H1 (cell line): ENCODE data around the gene ZMIZ1. TPM values are rescaled to one million over a fixed set of nuclear protein-coding genes. Genes with fewer than 3 reads are reported as not detected.
A peak's percentile ranks its signal among the peaks of the same experiment; 100 is the strongest.

Source experiments
- CTCF ChIA-PET: fragments of 300-600 bp; sonication (Branson Sonifier 250); formaldehyde crosslinking; loops from one replicate; lab custom pipeline; 2021; ENCODE audit not compliant: partially characterized antibody; lab: Charles Lee
- POLR2A ChIA-PET: fragments of 300-600 bp; sonication (Branson Sonifier 250); formaldehyde crosslinking; loops from one replicate; lab custom pipeline; 2021; ENCODE audit warnings: inconsistent platforms; ENCODE audit not compliant: partially characterized antibody; lab: Charles Lee
- DNase-seq, 2 experiments: peaks; one replicate each; pipeline versions ENCODE4 v3.0.0 to v3.0.0-alpha.2; 2010 to 2022; ENCODE audit warnings: low spot score in 2 of 2, low read depth in 1 of 2, mixed read lengths in 1 of 2
- FAIRE-seq: peaks from 2 replicates; lab custom pipeline; 2011; peaks lifted over from hg19 to GRCh38; lab: Jason Lieb, UNC
- H2AFZ ChIP-seq: 2 replicates; pipeline ENCODE4 v1.8.1; 2012; ENCODE audit warnings: low read length, inconsistent platforms
- H2AK5ac ChIP-seq: 2 replicates; pipeline ENCODE4 v1.6.1; 2013; ENCODE audit warnings: low read depth, low read length
- H2BK120ac ChIP-seq: replicated peaks from 2 replicates; pipeline ENCODE3; 2013; ENCODE audit warnings: low read depth, low read length, inconsistent platforms
- H2BK12ac ChIP-seq: 2 replicates; pipeline ENCODE4 v1.6.1; 2013; ENCODE audit warnings: low read depth, low read length
- H2BK15ac ChIP-seq: 2 replicates; pipeline ENCODE4 v1.6.1; 2013; ENCODE audit warnings: low read length
- H2BK20ac ChIP-seq: 2 replicates; pipeline ENCODE4 v1.6.1; 2013; ENCODE audit warnings: low read length
- H2BK5ac ChIP-seq: 2 replicates; pipeline ENCODE4 v1.6.1; 2013; ENCODE audit warnings: low read depth, low read length
- H3K14ac ChIP-seq: 2 replicates; pipeline ENCODE4 v1.6.1; 2013; ENCODE audit warnings: inconsistent platforms; ENCODE audit not compliant: insufficient read length
- H3K18ac ChIP-seq: 2 replicates; pipeline ENCODE4 v1.6.1; 2013; ENCODE audit warnings: low read length; ENCODE audit errors: extremely low read depth
- H3K23ac ChIP-seq: 2 replicates; pipeline ENCODE4 v1.6.1; 2013; ENCODE audit warnings: inconsistent platforms; ENCODE audit not compliant: insufficient read length
- H3K23me2 ChIP-seq: 2 replicates; pipeline ENCODE4 v1.6.1; 2013; ENCODE audit warnings: low read depth, low read length
- H3K27ac ChIP-seq: 2 replicates; pipeline ENCODE4 v1.6.1; 2011; ENCODE audit warnings: low read depth, low read length, inconsistent platforms
- H3K27me3 ChIP-seq, 4 experiments: replicated peaks in 1 of 4; 1 replicate in 1 of 4; 2 replicates in 3 of 4; pipeline versions ENCODE4 v1.6.1 to v1.8.1; 2011 to 2013; ENCODE audit warnings: low read length in 3 of 4, mild to moderate bottlenecking in 3 of 4, inconsistent platforms in 2 of 4, mixed read lengths in 2 of 4, moderate library complexity in 1 of 4; ENCODE audit not compliant: control insufficient read depth in 3 of 4, insufficient read depth in 3 of 4; ENCODE audit errors: extremely low read depth in 1 of 4
- H3K36me3 ChIP-seq, 4 experiments: 2 replicates each; pipeline versions ENCODE4 v1.6.1 to v1.8.1; 2011 to 2013; ENCODE audit warnings: mild to moderate bottlenecking in 4 of 4, low read length in 3 of 4, moderate library complexity in 2 of 4, control low read depth in 1 of 4, inconsistent platforms in 1 of 4; ENCODE audit not compliant: insufficient read depth in 4 of 4, control insufficient read depth in 2 of 4
- H3K4ac ChIP-seq: replicated peaks from 2 replicates; pipeline ENCODE3; 2013; ENCODE audit warnings: low read length, low read depth, mixed read lengths, inconsistent platforms; ENCODE audit not compliant: insufficient read length
- H3K4me1 ChIP-seq, 4 experiments: replicated peaks in 1 of 4; 1 replicate in 1 of 4; 2 replicates in 3 of 4; pipeline versions ENCODE4 v1.6.1 to v1.8.1; 2011 to 2013; ENCODE audit warnings: low read length in 3 of 4, inconsistent platforms in 2 of 4, mixed read lengths in 1 of 4; ENCODE audit not compliant: insufficient read depth in 4 of 4, control insufficient read depth in 3 of 4
- H3K4me2 ChIP-seq, 2 experiments: 2 replicates each; pipeline versions ENCODE4 v1.6.1 to v1.8.1; 2011 to 2013; ENCODE audit warnings: low read depth in 2 of 2, low read length in 2 of 2, control low read depth in 1 of 2, inconsistent platforms in 1 of 2, mild to moderate bottlenecking in 1 of 2; ENCODE audit not compliant: insufficient read depth in 1 of 2
- H3K4me3 ChIP-seq, 4 experiments: fragments of 200-600, 300-600 bp in 1 of 4; sonication (generic), shearing (Covaris generic), sonication (Bioruptor Twin) in 1 of 4; 2 replicates each; pipeline versions ENCODE4 v1.5.1 to v1.8.1; 2011 to 2016; ENCODE audit warnings: low read length in 4 of 4, low read depth in 3 of 4, control low read depth in 2 of 4, inconsistent platforms in 2 of 4, mild to moderate bottlenecking in 2 of 4, mixed read lengths in 1 of 4, moderate library complexity in 1 of 4; ENCODE audit not compliant: insufficient read depth in 2 of 4; ENCODE audit errors: extremely low read depth in 1 of 4
- H3K56ac ChIP-seq: replicated peaks from 2 replicates; pipeline ENCODE3; 2013; ENCODE audit warnings: low read depth, mild to moderate bottlenecking, mixed read lengths, low read length, inconsistent platforms; ENCODE audit not compliant: insufficient read length
- H3K79me1 ChIP-seq: 2 replicates; pipeline ENCODE4 v1.6.1; 2013; ENCODE audit warnings: low read depth, low read length, control low read depth
- H3K79me2 ChIP-seq, 2 experiments: 2 replicates each; pipeline versions ENCODE4 v1.6.1 to v1.8.1; 2012 to 2013; ENCODE audit warnings: low read length in 2 of 2, mild to moderate bottlenecking in 2 of 2, inconsistent platforms in 1 of 2; ENCODE audit not compliant: insufficient read depth in 2 of 2, control insufficient read depth in 1 of 2
- H3K9ac ChIP-seq, 4 experiments: replicated peaks in 1 of 4; 1 replicate in 1 of 4; 2 replicates in 3 of 4; pipeline versions ENCODE4 v1.6.1 to v1.8.1; 2011 to 2013; ENCODE audit warnings: low read depth in 3 of 4, low read length in 3 of 4, control low read depth in 2 of 4, mild to moderate bottlenecking in 2 of 4, moderate library complexity in 2 of 4, inconsistent platforms in 1 of 4; ENCODE audit errors: extremely low read depth in 1 of 4
- H3K9me3 ChIP-seq, 2 experiments: 2 replicates each; pipeline versions ENCODE4 v1.6.1 to v1.8.1; 2012 to 2013; ENCODE audit warnings: mild to moderate bottlenecking in 2 of 2, moderate library complexity in 2 of 2, control low read depth in 1 of 2, inconsistent platforms in 1 of 2, low read depth in 1 of 2, low read length in 1 of 2, mixed read lengths in 1 of 2; ENCODE audit not compliant: insufficient read depth in 2 of 2
- H4K20me1 ChIP-seq, 2 experiments: replicated peaks in 1 of 2; 2 replicates each; pipeline versions ENCODE3 to v1.8.1; 2011 to 2013; ENCODE audit warnings: inconsistent platforms in 2 of 2, low read length in 2 of 2, mild to moderate bottlenecking in 1 of 2; ENCODE audit not compliant: insufficient read depth in 2 of 2, control insufficient read depth in 1 of 2
- H4K5ac ChIP-seq: 2 replicates; pipeline ENCODE4 v1.6.1; 2013; ENCODE audit warnings: low read length, low read depth, mixed read lengths, inconsistent platforms; ENCODE audit not compliant: insufficient read length
- H4K8ac ChIP-seq: 2 replicates; pipeline ENCODE4 v1.8.0; 2013; ENCODE audit warnings: mild to moderate bottlenecking, moderate library complexity, low read length, inconsistent platforms; ENCODE audit not compliant: insufficient read depth; ENCODE audit errors: extremely low read depth
- H4K91ac ChIP-seq: replicated peaks from 2 replicates; pipeline ENCODE3; 2013; ENCODE audit warnings: low read length, mixed read lengths, inconsistent platforms; ENCODE audit not compliant: insufficient read length
- ATF3 ChIP-seq: IDR thresholded peaks from 2 replicates; pipeline ENCODE4 v1.6.1; 2011; ENCODE audit warnings: low read depth, mild to moderate bottlenecking, low read length; ENCODE audit not compliant: insufficient read depth
- SAP30 ChIP-seq: fragments of 300-600 bp; sonication (generic); IDR thresholded peaks from 2 replicates; pipeline ENCODE4 v1.7.1; 2012; ENCODE audit warnings: low read length, moderate library complexity, mild to moderate bottlenecking, inconsistent platforms; ENCODE audit not compliant: insufficient read depth, insufficient replicate concordance
- SIX5 ChIP-seq: IDR thresholded peaks from 2 replicates; pipeline ENCODE4 v1.6.1; 2011; ENCODE audit warnings: mild to moderate bottlenecking, low read depth, low read length
- WGBS, 2 experiments: shearing (Covaris generic) in 1 of 2; methylation state at CpG; one replicate each; pipeline versions ENCODE4 v1.1.6 to v1.1.7; 2013 to 2015; ENCODE audit warnings: low lambda C conversion rate in 2 of 2, mixed read lengths in 2 of 2, inconsistent platforms in 1 of 2, low coverage in 1 of 2, missing lambda C conversion rate in 1 of 2; ENCODE audit not compliant: insufficient replicate concordance in 2 of 2, insufficient coverage in 1 of 2, insufficient read length in 1 of 2; ENCODE audit errors: extremely low coverage in 1 of 2, missing lambda C conversion rate in 1 of 2; 5-methylcytosine and 5-hydroxymethylcytosine counted together
- polyA plus RNA-seq, 7 experiments: library from polyadenylated mRNA; depleted of rRNA in 3 of 7; stranded (reverse) in 5 of 7; unstranded in 2 of 7; fragments of >200 nt in 5 of 7; fragments of 200-250 nt in 2 of 7; gene quantifications; 1 replicate in 5 of 7; 2 replicates in 1 of 7; 4 replicates in 1 of 7; pipeline versions ENCODE4 v1.2.1 to v1.2.3, GENCODE V29; 2011 to 2013; ENCODE audit warnings: missing spikeins in 2 of 7, mixed read lengths in 2 of 7
- total RNA-seq: library from RNA; stranded (reverse); fragmentation: NEBNext Ultra II Directional; extraction: Animal tissue kit (Norgen Biotek cat#: 25700); gene quantifications from 2 replicates; pipeline ENCODE4 v1.2.1, GENCODE V29; 2021
- TF ChIP-seq, protein P1 (sequence below): IDR thresholded peaks from 2 replicates; pipeline ENCODE4 v1.6.1; 2011; ENCODE audit warnings: low read length, improper control_type of control experiment

ZMIZ1 gene
- total and polyA plus RNA-seq, 2 of the 8 experiments (the other 6 are each of a cell fraction or from before 2014, with no cell fraction given), result 8.1 to 28.0 TPM

GRCh38 chr10:79100771-79101170, 32.0 kb downstream of the ZMIZ1 start:
- Histone ChIP-seq H3K79me1 (peaks cover 59% of the 10 kb centered on the region), H3K18ac (no peak overlapping the region), H2AK5ac (0 out of 2 replicates have a peak overlapping the region, but pooled peaks have one; percentile 1), H2BK120ac (no peak overlapping the region), H4K8ac (no peak overlapping the region), H3K23ac (no peak overlapping the region), H2BK15ac (no peak overlapping the region), H3K9me3 (no peaks in the 10 kb centered on the region), H2BK5ac (no peak overlapping the region; the same call in 1 of the 2 replicates), H3K36me3 (no peaks in the 10 kb centered on the region), H4K91ac (no peak overlapping the region), H4K5ac (no peak overlapping the region), H2BK20ac (no peak overlapping the region), H3K23me2 (no peaks in the 10 kb centered on the region; the same call in 1 of the 2 replicates), H3K56ac (no peak overlapping the region), H3K27ac (no peak overlapping the region), H4K20me1 (peaks cover 27 to 51% of the 10 kb centered on the region in 2 experiments), H3K27me3 (no peaks in the 10 kb centered on the region), H3K9ac (no peak overlapping the region), H3K4me2 (no peak overlapping the region), H2AFZ (no peak overlapping the region), H3K4me1 (peaks cover 9 to 41% (median 15%) of the 10 kb centered on the region in 4 experiments), H2BK12ac (no peak overlapping the region; the same call in 1 of the 2 replicates), H3K14ac (no peak overlapping the region), H3K79me2 (peaks cover 13 to 97% of the 10 kb centered on the region in 2 experiments; a peak in 3 of 4 replicates), H3K4ac (peak overlapping the region; percentile 30), H3K4me3 (no peak overlapping the region)
- 83% methylated on average over 5 of the region's 5 CpGs; no CpG with 5 or more reads in 1 of the 2 experiments for WGBS, 2 experiments
- FAIRE-seq (no peak), DNase-seq (no peak)
- CTCF ChIA-PET, result interaction anchor here (1.8 to 2.5 kb wide), 3 partner anchors 13 to 31 kb away, joined by 7 to 10 read pairs (median 10); no protein-coding TSS in a partner anchor
- POLR2A ChIA-PET, result no interaction called here
- TF ChIP-seq, protein P1, sequence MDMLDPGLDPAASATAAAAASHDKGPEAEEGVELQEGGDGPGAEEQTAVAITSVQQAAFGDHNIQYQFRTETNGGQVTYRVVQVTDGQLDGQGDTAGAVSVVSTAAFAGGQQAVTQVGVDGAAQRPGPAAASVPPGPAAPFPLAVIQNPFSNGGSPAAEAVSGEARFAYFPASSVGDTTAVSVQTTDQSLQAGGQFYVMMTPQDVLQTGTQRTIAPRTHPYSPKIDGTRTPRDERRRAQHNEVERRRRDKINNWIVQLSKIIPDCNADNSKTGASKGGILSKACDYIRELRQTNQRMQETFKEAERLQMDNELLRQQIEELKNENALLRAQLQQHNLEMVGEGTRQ, result no peak
- no peak for TF ChIP-seq SIX5
- no peak for TF ChIP-seq SAP30
- no peak for TF ChIP-seq ATF3
